GM20000 (cell line): ENCODE data around the gene EZR.

Experiments
- DNase-seq: peaks from one replicate; pipeline ENCODE4 v3.0.0; 2012; ENCODE audit warnings: low spot score
- CTCF ChIP-seq: IDR thresholded peaks from 2 replicates; pipeline ENCODE4 v1.5.1; 2012; ENCODE audit warnings: mild to moderate bottlenecking, control low read depth; ENCODE audit errors: extremely low read depth, missing control alignments

Gene EZR

GRCh38 chr6:158753811-158754210 is 65.4 kb downstream of the EZR start:
- no peak for TF ChIP-seq CTCF
- no peak for DNase-seq

GRCh38 chr6:158752613-158753012 is 66.6 kb downstream of the EZR start:
- TF ChIP-seq CTCF, result no peak

GRCh38 chr6:158751921-158752320 is 67.2 kb downstream of the EZR start:
- DNase-seq, result no peak

More at GRCh38 chr6:158752613-158753012, 66.6 kb downstream of the EZR start:
- DNase-seq, result no peak

DNA sequence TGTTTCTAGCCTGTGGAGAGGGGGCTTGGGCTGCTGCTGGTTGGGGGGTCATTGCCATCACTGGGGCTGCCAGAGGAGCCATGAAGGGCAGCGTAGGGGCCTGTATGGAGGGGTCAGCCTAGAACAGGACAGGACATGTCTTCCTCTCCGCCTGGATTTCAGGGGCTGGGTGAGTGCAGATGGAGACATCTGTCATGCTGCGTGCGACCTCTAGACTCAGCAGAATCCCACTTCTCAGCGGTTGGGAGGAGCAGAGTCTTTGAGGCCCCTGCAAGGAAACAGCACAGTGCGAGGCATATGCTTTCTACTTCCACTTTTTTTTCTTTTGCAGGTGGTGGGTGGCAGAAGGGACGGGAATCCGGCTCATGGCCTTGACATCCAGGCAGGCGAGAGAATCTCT is 67.9 kb downstream of the EZR start:
- TF ChIP-seq CTCF, result no peak
- DNase-seq, result no peak

More at GRCh38 chr6:158751921-158752320, 67.2 kb downstream of the EZR start:
- no peak for TF ChIP-seq CTCF

GRCh38 chr6:158744986-158745430 is 74.2 kb downstream of the EZR start:
- DNase-seq, result no peak

GRCh38 chr6:158743033-158743651 is 76.0 kb downstream of the EZR start:
- TF ChIP-seq CTCF, result no peak
- no peak for DNase-seq

More at GRCh38 chr6:158744986-158745430, 74.2 kb downstream of the EZR start:
- no peak for TF ChIP-seq CTCF

- no peak for DNase-seq
- no peak for TF ChIP-seq CTCF
Measured at GRCh38 chr6:158739673-158740072, 79.5 kb downstream of the EZR start.
